Activated CD8-positive, alpha-beta memory T cell treated with anti-CD3 and anti-CD28 coated beads for 4 hours (primary cell): ENCODE measurements around the gene METTL24.

Source experiments
- DNase-seq, 2 donors: peaks; one replicate each; pipeline ENCODE4 v3.0.0-alpha.2; 2020; ENCODE audit warnings: low read depth in 2 of 2

Gene METTL24

DNA sequence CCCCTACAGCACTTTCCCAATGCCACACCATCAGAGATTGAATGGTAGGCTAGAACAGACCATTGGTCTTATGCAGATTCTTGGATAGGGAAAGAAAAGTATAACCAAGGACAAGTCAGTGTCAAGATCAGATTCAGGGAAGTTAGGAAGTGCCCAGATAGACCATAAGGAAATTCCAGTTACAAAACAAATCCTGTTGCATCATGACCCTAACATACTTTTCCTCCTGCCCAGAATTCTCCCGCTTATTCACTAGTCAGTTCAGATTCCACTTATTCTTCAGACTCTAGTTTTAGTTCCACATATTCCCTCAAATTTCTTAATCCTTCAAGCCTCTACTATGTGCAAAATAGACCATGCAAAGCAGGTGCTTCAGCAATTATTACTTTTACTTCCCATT is 20.7 kb downstream of the METTL24 start:
- DNase-seq, result no peak

- no peak for DNase-seq
These were observed 23.5 kb downstream of the METTL24 start for GRCh38 chr6:110334423-110335180.

- no peak for DNase-seq
These were observed 25.9 kb downstream of the METTL24 start for GRCh38 chr6:110332281-110332680.

DNA sequence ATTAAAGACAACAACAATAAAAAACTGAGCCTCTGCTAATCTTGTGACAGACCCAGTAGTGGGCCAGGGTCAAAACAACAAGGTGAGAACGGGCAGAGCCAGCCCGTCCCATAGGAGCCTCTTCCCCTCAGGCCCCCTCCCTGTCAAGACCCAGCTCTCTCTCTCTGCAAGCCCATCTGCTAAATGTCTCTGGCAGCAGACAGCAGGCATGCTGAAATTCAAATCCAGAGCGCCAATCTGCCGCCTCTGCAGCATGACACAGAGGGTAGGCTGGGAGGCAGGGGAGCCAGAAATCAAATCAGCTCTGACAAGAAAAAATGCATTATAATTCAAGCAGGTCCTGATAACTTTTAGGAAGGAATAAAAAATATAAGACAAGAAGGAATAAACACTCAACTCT is 26.3 kb downstream of the METTL24 start:
- DNase-seq, result no peak

DNA sequence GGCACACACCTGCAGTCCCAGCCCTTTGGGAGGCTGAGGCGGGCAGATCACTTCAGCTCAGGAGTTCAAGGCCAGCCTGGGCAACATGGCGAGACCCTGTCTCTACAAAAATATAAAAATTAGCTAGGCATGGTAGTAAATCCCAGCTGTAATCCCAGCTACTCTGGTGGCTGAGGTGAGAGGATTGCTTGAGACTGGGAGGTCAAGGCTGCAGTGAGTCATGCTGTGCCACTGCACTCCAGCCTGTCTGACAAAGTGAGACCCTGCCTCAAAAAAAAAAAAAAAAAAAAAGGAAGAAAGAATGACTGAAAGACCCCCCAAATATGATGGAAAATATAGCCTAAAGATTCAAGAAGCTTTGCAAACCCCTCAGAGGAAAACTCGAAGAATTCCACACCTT is 26.8 kb downstream of the METTL24 start:
- no peak for DNase-seq

DNA sequence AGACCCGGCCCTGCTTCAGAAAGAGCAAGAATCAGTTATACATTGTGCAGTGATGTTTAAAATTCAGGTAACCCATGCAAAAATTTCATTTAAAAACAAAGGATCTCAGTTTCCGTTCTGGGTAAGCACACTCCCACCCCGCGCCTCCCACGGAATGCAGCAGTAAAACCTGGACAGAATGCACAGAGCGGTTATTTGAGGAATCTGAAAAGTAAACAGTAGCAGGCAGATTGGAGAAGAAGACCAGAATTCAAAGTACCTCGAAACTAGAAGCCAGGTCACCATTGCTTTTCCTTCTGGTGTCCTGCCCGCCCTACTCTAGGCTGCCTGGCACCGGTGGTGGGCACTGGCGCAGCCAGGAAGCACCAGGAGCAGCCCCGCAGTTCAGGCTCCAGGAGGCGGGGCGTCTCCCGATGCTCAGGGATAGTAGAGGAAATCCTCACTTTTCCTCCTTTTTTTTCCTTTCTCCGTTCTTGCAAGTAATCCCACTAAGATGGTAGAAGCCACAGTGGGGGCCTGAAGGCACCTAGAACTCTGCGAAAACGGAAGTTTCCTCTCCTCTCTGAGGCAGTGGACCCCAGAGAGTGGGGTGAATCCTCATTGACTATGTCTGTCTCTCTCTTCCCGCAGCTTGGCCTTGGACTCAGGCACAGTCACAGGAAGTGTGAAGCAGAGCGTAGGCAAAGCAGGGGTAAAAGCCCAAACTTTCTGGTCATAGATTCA is 28.3 kb downstream of the METTL24 start:
- no peak for DNase-seq

DNA sequence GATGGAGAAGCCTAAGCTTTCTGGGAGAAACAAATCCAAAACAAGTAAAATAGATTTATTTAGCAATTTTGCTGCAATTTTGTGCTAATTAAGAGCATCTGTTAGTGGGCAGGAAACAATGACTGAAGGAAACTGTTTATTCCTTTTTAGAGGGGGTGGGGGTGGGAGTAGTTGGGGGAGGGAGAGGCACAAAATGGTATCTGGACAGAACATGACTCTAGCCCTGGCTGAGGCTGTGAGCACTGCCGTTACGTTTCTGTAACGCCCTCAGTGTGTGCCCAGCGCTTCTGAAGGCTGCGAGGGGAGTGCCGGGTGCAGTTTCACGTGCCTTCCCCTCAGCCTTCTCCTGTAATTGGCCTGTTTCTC is 28.8 kb downstream of the METTL24 start:
- DNase-seq, result no peak

- no peak for DNase-seq
These were observed 29.9 kb downstream of the METTL24 start for GRCh38 chr6:110328259-110328658.

DNA sequence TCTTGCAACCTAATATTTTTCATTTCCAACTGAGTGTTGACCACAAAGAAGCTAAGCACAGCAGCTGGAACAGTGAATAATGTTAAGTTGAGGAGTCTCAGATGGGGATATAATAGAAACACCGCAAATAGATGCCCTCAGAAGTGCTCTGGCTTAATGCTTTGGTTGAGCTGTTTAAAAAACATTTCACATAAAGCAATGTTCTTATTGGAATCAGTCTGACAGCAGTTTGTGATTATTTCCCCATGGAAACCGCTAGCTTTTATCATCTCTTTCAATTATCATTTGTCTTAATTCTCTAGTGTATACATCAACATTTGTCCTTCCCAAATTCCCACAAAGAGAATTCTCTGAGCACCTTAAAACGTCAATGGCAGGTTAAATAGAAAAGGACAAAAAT is 30.8 kb downstream of the METTL24 start:
- no peak for DNase-seq

GRCh38 chr6:110326609-110327008 is 31.5 kb downstream of the METTL24 start:
- no peak for DNase-seq

- DNase-seq, result no peak
These were observed 32.1 kb downstream of the METTL24 start for GRCh38 chr6:110326057-110326456.

GRCh38 chr6:110325197-110325596 is 33.0 kb downstream of the METTL24 start:
- no peak for DNase-seq

GRCh38 chr6:110324548-110324947 is 33.6 kb downstream of the METTL24 start:
- no peak for DNase-seq

DNA sequence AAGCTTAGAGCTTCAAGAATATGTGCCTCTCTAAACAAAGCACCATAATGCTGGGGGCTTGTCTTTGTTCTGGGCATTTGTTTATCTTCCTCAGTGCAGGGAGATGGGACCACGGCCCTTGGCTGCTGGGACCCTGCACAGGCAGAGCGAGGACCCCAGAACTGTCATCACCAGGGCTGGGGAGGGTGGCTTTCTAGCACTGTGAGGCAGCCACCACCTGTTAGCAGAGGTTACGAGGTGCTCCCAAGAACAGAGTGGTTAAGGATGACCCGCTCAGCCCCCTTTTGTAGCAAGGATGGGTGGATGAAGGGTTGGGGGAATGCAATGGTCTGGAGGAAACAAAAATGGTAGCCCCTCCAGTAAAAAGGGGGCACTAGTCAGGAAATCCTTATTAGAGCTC is 34.9 kb downstream of the METTL24 start:
- DNase-seq, result no peak

- no peak for DNase-seq
These were observed 35.3 kb downstream of the METTL24 start for GRCh38 chr6:110322874-110323242.

DNA sequence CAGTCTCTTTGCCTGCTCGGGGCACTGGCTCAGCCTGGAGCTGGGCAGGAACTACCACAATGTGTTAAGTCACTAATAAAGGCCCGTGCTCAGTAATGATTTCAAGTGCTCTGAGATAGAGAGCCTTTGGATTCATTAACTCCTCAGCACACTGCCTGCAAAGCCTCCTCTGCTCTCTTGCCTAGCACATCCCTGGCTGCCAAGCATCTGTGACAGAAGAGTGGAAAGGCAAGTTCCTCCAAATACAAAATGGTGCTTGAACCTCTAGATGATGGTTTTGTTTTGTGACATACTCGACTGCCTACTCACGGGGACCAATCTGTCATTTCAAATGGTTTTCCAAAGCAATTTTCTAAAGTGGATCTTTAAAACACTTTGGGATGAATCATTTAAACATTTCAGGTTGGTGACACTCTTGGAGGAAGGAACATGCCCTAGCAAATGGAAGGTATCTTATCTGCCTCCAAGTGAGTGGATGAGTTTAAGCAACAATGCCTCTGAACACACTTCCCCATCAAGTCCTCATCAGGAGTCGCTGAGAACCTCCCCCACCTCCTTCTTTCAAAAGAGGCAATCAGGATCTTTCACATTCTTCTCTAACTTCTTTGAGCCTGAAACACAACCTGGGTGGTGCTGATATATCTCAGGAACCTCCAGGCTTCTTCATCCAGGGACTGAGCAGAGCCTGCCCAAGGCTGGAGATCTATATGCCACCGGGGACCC is 35.8 kb downstream of the METTL24 start:
- DNase-seq, result no peak

DNA sequence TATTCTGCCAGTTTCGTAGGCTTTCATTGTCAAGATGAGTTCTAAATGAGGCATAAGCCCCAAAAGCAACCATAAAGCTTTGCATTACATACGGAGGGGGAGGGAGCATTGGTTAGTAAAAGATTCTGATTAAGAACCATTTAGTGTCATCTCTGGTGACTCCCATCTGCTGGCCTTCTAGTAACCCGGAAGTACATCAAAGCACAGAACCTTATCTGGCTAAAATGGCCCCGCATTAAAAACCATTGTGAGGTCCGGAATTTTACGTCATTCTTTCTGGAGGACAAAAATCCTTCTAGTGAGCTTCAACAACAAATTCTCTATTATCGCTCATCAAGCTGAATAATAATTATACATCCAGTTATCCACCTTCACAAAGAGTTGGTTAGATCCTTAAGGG is 37.8 kb downstream of the METTL24 start:
- no peak for DNase-seq

DNA sequence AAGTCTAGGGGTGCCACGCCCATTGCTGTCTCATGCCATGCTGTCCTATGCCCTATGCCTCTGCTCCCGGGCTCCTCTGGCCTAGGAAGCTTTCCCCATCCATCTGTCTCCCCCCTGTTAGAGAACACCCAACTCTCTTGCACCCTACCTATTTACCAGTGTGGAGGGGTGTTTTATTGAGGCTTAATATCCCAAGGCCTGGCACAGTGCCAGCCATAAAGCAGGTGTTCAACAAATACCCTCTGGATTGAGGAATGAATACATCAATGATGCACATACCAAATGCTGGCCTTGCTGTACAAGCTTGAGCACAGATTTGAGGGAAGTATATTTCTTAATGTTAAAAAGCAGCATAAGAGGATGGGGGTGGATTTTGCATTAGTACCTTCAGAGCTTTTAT is 38.3 kb downstream of the METTL24 start:
- no peak for DNase-seq

DNA sequence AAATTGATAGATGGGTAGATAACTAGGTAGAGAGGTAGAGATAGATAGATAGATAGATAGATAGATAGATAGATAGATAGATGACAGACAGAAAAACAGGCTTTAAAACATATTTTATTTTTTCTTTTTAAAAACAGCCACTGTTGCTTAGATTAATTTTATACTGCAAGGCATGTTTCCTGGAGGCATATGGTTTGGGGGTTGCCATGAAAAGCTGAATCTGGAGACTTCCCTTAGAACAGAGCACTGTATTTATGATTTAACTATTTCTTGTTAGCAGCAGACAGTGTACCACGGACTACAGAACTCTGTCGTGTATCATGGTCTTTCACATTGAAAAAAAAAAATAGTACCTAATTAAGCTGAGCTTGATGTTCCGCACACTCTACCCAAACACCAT is 38.8 kb downstream of the METTL24 start:
- DNase-seq, result no peak

DNA sequence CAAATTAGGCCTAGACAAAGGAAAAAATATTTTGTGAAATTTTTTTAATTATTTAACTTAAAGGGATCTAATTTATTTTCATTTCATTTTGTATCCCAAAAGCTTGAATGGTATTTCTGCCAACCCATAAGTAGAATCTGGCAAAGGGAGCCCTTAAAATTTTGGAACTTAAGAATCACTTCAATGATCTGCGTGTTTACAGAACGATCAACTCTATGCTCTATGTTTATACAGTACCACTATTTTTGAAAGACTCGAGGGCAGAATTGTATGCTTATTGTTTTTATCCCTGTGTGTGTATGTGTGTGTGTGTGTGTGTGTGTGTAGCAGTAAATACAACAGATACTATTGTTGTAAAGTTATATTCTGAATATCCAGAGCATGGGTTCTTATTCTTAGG is 39.2 kb downstream of the METTL24 start:
- no peak for DNase-seq

DNA sequence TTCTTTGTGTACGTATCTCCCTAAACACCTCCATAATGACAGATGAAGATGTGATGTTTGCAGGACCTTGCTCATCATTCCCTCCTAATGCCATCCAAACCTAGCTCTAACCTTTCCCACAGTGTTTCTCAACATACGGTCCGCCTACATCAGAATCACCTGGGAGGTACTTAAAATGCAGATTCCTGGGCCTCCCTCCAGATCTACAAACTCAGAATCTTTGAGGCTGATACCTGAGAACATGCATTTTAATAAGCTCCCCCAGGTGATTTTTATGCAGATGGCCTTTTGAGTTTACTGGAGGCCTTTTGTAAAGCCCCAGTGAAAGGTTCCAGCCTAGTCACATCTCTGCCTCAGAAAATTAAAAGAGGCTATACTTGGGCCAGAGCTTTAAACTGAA is 40.5 kb downstream of the METTL24 start:
- DNase-seq, result no peak

DNA sequence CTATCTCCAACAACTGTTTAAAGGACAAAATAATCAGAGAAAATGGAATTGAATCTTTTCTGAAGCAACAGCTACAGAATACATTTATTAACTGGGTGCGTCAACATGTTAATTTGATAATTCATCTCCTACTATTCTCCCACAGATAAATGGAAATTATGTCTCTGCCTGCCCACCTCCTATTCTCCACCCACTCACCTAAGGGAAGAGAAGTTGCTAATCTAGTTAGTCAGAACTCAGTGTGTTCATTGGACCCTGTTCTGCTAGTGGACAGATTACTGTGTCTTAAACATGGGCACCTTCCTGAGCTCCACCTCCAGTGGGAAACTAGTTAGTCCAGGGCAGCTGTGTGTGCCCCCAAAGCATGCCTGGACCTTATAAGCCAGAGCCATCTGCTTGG is 41.0 kb downstream of the METTL24 start:
- DNase-seq, result no peak

DNA sequence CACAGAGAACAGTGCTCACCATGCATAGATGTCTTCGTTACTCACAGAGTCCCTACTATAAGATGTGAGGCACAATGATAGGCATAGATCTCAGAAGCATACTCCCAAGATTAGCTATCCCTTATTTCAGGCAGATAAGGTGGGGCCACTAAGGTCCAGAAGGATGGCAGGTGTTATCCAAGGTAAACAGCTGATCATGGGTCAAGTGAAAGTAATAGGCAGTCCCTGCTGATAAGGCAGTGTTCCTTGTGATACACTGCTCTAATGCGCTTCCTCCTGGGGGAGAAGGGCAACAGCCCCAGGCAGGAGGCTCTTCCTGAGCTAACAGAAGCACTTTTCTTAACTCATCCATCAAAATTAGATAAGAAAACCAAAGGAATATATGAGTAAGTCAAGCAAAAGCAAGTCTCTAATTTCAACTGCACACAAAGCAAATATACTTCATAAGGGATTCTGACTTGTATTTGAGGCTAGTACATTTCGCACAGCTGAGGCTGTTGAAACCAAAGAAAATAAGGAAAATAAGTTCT is 42.2 kb downstream of the METTL24 start:
- DNase-seq, result no peak
